ENCODE results near the gene SSX1. TPM values are rescaled to one million over a fixed set of nuclear protein-coding genes. Genes with fewer than 3 reads are reported as not detected.
"Not testable (repeated sequence)": the region's sequence is repeated elsewhere in the genome, so short reads cannot be mapped to it uniquely, and the experiment has no call there.

Gene SSX1, protein sequence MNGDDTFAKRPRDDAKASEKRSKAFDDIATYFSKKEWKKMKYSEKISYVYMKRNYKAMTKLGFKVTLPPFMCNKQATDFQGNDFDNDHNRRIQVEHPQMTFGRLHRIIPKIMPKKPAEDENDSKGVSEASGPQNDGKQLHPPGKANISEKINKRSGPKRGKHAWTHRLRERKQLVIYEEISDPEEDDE
- total RNA-seq (2022) (not detected in 2 replicates), Bru-seq, nascent RNA (not detected), BruChase-seq, experiment 1, labeled RNA remaining after a 2-hour chase (not detected), BruChase-seq, experiment 2, labeled RNA remaining after a 6-hour chase (not detected)
- long read RNA-seq = 0 reads

- BruUV-seq (replicated peaks); H3K27me3 Mint-ChIP-seq (ENCODE audit: insufficient read depth, unreplicated experiment): not testable (repeated sequence)
Measured at GRCh38 chrX:48255062-48255796, at the start of gene SSX1. Gene SSX1 (plus strand): TSS chrX:48255392. CDS start chrX:48257242, 1,850 bp downstream.

GRCh38 chrX:48214341-48214740 is 40.9 kb upstream of the SSX1 start:
- H3K9me3 Mint-ChIP-seq (ENCODE audit: unreplicated experiment) = peaks cover 17% of the 10 kb centered on the region
- H3K4me1 ChIP-seq; H3K4me3 ChIP-seq (ENCODE audit: low read depth, low read length); CTCF ChIA-PET; POLR2A ChIA-PET; DNase-seq; H3K27me3 Mint-ChIP-seq (ENCODE audit: insufficient read depth, unreplicated experiment); H3K9me3 ChIP-seq; H3K4me1 Mint-ChIP-seq (ENCODE audit: low read depth, unreplicated experiment); BruUV-seq (replicated peaks); H3K27ac Mint-ChIP-seq (ENCODE audit: unreplicated experiment); H3K27me3 ChIP-seq (replicated peaks; ENCODE audit: control insufficient read depth, insufficient read depth, low read length); H3K4me3 Mint-ChIP-seq (ENCODE audit: unreplicated experiment); H3K36me3 Mint-ChIP-seq (ENCODE audit: insufficient read depth, unreplicated experiment); intact Hi-C loops (cut with micrococcal nuclease; ENCODE audit: unreplicated experiment); H3K36me3 ChIP-seq (ENCODE audit: control insufficient read depth, insufficient read depth, low read length): not testable (repeated sequence)

More at GRCh38 chrX:48255062-48255796, at the start of gene SSX1:
- intact Hi-C loops (cut with micrococcal nuclease; ENCODE audit: unreplicated experiment); POLR2A ChIA-PET; H3K4me3 Mint-ChIP-seq (ENCODE audit: unreplicated experiment); H3K9me3 Mint-ChIP-seq (ENCODE audit: unreplicated experiment); H3K27me3 ChIP-seq (replicated peaks; ENCODE audit: control insufficient read depth, insufficient read depth, low read length); H3K4me1 Mint-ChIP-seq (ENCODE audit: low read depth, unreplicated experiment); CTCF ChIA-PET; H3K9me3 ChIP-seq; H3K4me3 ChIP-seq (ENCODE audit: low read depth, low read length); DNase-seq; H3K36me3 ChIP-seq (ENCODE audit: control insufficient read depth, insufficient read depth, low read length); H3K36me3 Mint-ChIP-seq (ENCODE audit: insufficient read depth, unreplicated experiment); H3K4me1 ChIP-seq; H3K27ac Mint-ChIP-seq (ENCODE audit: unreplicated experiment): not testable (repeated sequence)

- H3K36me3 Mint-ChIP-seq (ENCODE audit: insufficient read depth, unreplicated experiment); CTCF ChIA-PET; H3K36me3 ChIP-seq (ENCODE audit: control insufficient read depth, insufficient read depth, low read length); H3K9me3 ChIP-seq; H3K9me3 Mint-ChIP-seq (ENCODE audit: unreplicated experiment); intact Hi-C loops (cut with micrococcal nuclease; ENCODE audit: unreplicated experiment); H3K4me1 Mint-ChIP-seq (ENCODE audit: low read depth, unreplicated experiment); H3K27me3 Mint-ChIP-seq (ENCODE audit: insufficient read depth, unreplicated experiment); H3K4me3 Mint-ChIP-seq (ENCODE audit: unreplicated experiment); H3K4me3 ChIP-seq (ENCODE audit: low read depth, low read length); H3K27me3 ChIP-seq (replicated peaks; ENCODE audit: control insufficient read depth, insufficient read depth, low read length); BruUV-seq (replicated peaks); H3K4me1 ChIP-seq; POLR2A ChIA-PET; DNase-seq; H3K27ac Mint-ChIP-seq (ENCODE audit: unreplicated experiment): not testable (repeated sequence)
Measured at GRCh38 chrX:48224196-48224595, 31.0 kb upstream of the SSX1 start.

GRCh38 chrX:48252945-48253344 is 2.2 kb upstream of the SSX1 start:
- BruUV-seq (replicated peaks); DNase-seq; H3K4me3 ChIP-seq (ENCODE audit: low read depth, low read length); H3K9me3 Mint-ChIP-seq (ENCODE audit: unreplicated experiment); H3K27me3 ChIP-seq (replicated peaks; ENCODE audit: control insufficient read depth, insufficient read depth, low read length); intact Hi-C loops (cut with micrococcal nuclease; ENCODE audit: unreplicated experiment); H3K9me3 ChIP-seq; H3K4me3 Mint-ChIP-seq (ENCODE audit: unreplicated experiment); CTCF ChIA-PET; H3K27me3 Mint-ChIP-seq (ENCODE audit: insufficient read depth, unreplicated experiment); H3K36me3 Mint-ChIP-seq (ENCODE audit: insufficient read depth, unreplicated experiment); H3K4me1 Mint-ChIP-seq (ENCODE audit: low read depth, unreplicated experiment); H3K4me1 ChIP-seq; H3K27ac Mint-ChIP-seq (ENCODE audit: unreplicated experiment); H3K36me3 ChIP-seq (ENCODE audit: control insufficient read depth, insufficient read depth, low read length); POLR2A ChIA-PET: not testable (repeated sequence)

- H3K36me3 ChIP-seq (ENCODE audit: control insufficient read depth, insufficient read depth, low read length); CTCF ChIA-PET; H3K4me3 Mint-ChIP-seq (ENCODE audit: unreplicated experiment); H3K36me3 Mint-ChIP-seq (ENCODE audit: insufficient read depth, unreplicated experiment); DNase-seq; H3K4me1 Mint-ChIP-seq (ENCODE audit: low read depth, unreplicated experiment); H3K4me1 ChIP-seq; intact Hi-C loops (cut with micrococcal nuclease; ENCODE audit: unreplicated experiment); H3K9me3 Mint-ChIP-seq (ENCODE audit: unreplicated experiment); H3K9me3 ChIP-seq; H3K27ac Mint-ChIP-seq (ENCODE audit: unreplicated experiment); POLR2A ChIA-PET; H3K4me3 ChIP-seq (ENCODE audit: low read depth, low read length); BruUV-seq (replicated peaks); H3K27me3 Mint-ChIP-seq (ENCODE audit: insufficient read depth, unreplicated experiment); H3K27me3 ChIP-seq (replicated peaks; ENCODE audit: control insufficient read depth, insufficient read depth, low read length): not testable (repeated sequence)
Measured at GRCh38 chrX:48274365-48274764, 19.2 kb downstream of the SSX1 start.

Measured in Caco-2 (cell line).